ENCODE results near the gene METTL9. TPM values are rescaled to one million over a fixed set of nuclear protein-coding genes. Genes with fewer than 3 reads are reported as not detected.
A peak's percentile ranks its signal among the peaks of the same experiment; 100 is the strongest.
"Not testable (repeated sequence)": the region's sequence is repeated elsewhere in the genome, so short reads cannot be mapped to it uniquely, and the experiment has no call there.

METTL9 gene
- total and polyA plus RNA-seq, 4 donors: 159 to 207 (median 179) TPM

- WGBS (ENCODE audit: insufficient coverage): no CpG with 5 or more reads among the region's 4 CpGs
- Histone ChIP-seq H3K4me1 (ENCODE audit: control insufficient read depth, insufficient read depth, low read length) (no peaks in the 10 kb centered on the region), H3K36me3 (ENCODE audit: control insufficient read depth, insufficient read depth, low read length) (no peaks in the 10 kb centered on the region), H3K27me3 (ENCODE audit: control insufficient read depth, insufficient read depth, low read length) (no peaks in the 10 kb centered on the region), H3K9me3 (ENCODE audit: control insufficient read depth, insufficient read depth, low read length) (no peaks in the 10 kb centered on the region), H3K4me3 (ENCODE audit: low read depth, low read length) (no peak overlapping the region), H3K27ac (ENCODE audit: low read depth, low read length) (no peak overlapping the region)
- DNase-seq (ENCODE audit: low read depth in 4 of 6, low spot score in 6 of 6): peak in 1 of 6 donors; percentile 57
Measured at GRCh38 chr16:21689107-21689506, 89.7 kb downstream of the METTL9 start.

GRCh38 chr16:21690967-21691366 lies 91.6 kb downstream of the METTL9 start:
- not testable (repeated sequence) for H3K27ac ChIP-seq (ENCODE audit: low read depth, low read length); DNase-seq (ENCODE audit: low read depth in 4 of 6, low spot score in 6 of 6); H3K4me1 ChIP-seq (ENCODE audit: control insufficient read depth, insufficient read depth, low read length); H3K4me3 ChIP-seq (ENCODE audit: low read depth, low read length); H3K9me3 ChIP-seq (ENCODE audit: control insufficient read depth, insufficient read depth, low read length); H3K36me3 ChIP-seq (ENCODE audit: control insufficient read depth, insufficient read depth, low read length); H3K27me3 ChIP-seq (ENCODE audit: control insufficient read depth, insufficient read depth, low read length)
- no CpG with 5 or more reads among the region's 4 CpGs for WGBS (ENCODE audit: insufficient coverage)

- Histone ChIP-seq H3K4me3 (ENCODE audit: low read depth, low read length) (no peak overlapping the region), H3K4me1 (ENCODE audit: control insufficient read depth, insufficient read depth, low read length) (no peaks in the 10 kb centered on the region), H3K27me3 (ENCODE audit: control insufficient read depth, insufficient read depth, low read length) (no peaks in the 10 kb centered on the region), H3K36me3 (ENCODE audit: control insufficient read depth, insufficient read depth, low read length) (no peaks in the 10 kb centered on the region), H3K27ac (ENCODE audit: low read depth, low read length) (no peak overlapping the region), H3K9me3 (ENCODE audit: control insufficient read depth, insufficient read depth, low read length) (no peaks in the 10 kb centered on the region)
- 83% methylated on average over 2 of the region's 4 CpGs for WGBS (ENCODE audit: insufficient coverage)
- DNase-seq (ENCODE audit: low read depth in 4 of 6, low spot score in 6 of 6): peak in 2 of 6 donors; percentile 56 to 73
Measured at GRCh38 chr16:21694609-21695008, 95.2 kb downstream of the METTL9 start.

GRCh38 chr16:21697032-21697431 lies 97.7 kb downstream of the METTL9 start:
- Histone ChIP-seq H3K27ac (ENCODE audit: low read depth, low read length) (no peak overlapping the region), H3K27me3 (ENCODE audit: control insufficient read depth, insufficient read depth, low read length) (no peaks in the 10 kb centered on the region), H3K4me3 (ENCODE audit: low read depth, low read length) (no peak overlapping the region), H3K36me3 (ENCODE audit: control insufficient read depth, insufficient read depth, low read length) (no peaks in the 10 kb centered on the region), H3K9me3 (ENCODE audit: control insufficient read depth, insufficient read depth, low read length) (no peaks in the 10 kb centered on the region), H3K4me1 (ENCODE audit: control insufficient read depth, insufficient read depth, low read length) (no peaks in the 10 kb centered on the region)
- no peak for DNase-seq (ENCODE audit: low read depth in 4 of 6, low spot score in 6 of 6)
- WGBS (ENCODE audit: insufficient coverage): 93% methylated on average over 3 of the region's 5 CpGs

- Histone ChIP-seq H3K36me3 (ENCODE audit: control insufficient read depth, insufficient read depth, low read length) (no peaks in the 10 kb centered on the region), H3K4me1 (ENCODE audit: control insufficient read depth, insufficient read depth, low read length) (no peaks in the 10 kb centered on the region), H3K27ac (ENCODE audit: low read depth, low read length) (no peak overlapping the region), H3K27me3 (ENCODE audit: control insufficient read depth, insufficient read depth, low read length) (no peaks in the 10 kb centered on the region), H3K4me3 (ENCODE audit: low read depth, low read length) (no peak overlapping the region), H3K9me3 (ENCODE audit: control insufficient read depth, insufficient read depth, low read length) (no peaks in the 10 kb centered on the region)
- DNase-seq (ENCODE audit: low read depth in 4 of 6, low spot score in 6 of 6): no peak
- WGBS (ENCODE audit: insufficient coverage): 90% methylated on average over 3 of the region's 9 CpGs
Measured at GRCh38 chr16:21698169-21699032, 99.0 kb downstream of the METTL9 start.

- Histone ChIP-seq H3K27ac (ENCODE audit: low read depth, low read length) (no peak overlapping the region), H3K4me1 (ENCODE audit: control insufficient read depth, insufficient read depth, low read length) (no peaks in the 10 kb centered on the region), H3K4me3 (ENCODE audit: low read depth, low read length) (no peak overlapping the region), H3K9me3 (ENCODE audit: control insufficient read depth, insufficient read depth, low read length) (no peaks in the 10 kb centered on the region), H3K27me3 (ENCODE audit: control insufficient read depth, insufficient read depth, low read length) (no peaks in the 10 kb centered on the region), H3K36me3 (ENCODE audit: control insufficient read depth, insufficient read depth, low read length) (no peaks in the 10 kb centered on the region)
- DNase-seq (ENCODE audit: low read depth in 4 of 6, low spot score in 6 of 6): no peak
- 60% methylated on average over 1 of the region's 2 CpGs for WGBS (ENCODE audit: insufficient coverage)
Measured at GRCh38 chr16:21701271-21701670, 101.9 kb downstream of the METTL9 start.

- DNase-seq (ENCODE audit: low read depth in 4 of 6, low spot score in 6 of 6): no peak
- H3K4me3 ChIP-seq (ENCODE audit: low read depth, low read length): no peak overlapping the region
- no peaks in the 10 kb centered on the region for H3K9me3 ChIP-seq (ENCODE audit: control insufficient read depth, insufficient read depth, low read length)
- no peaks in the 10 kb centered on the region for H3K27me3 ChIP-seq (ENCODE audit: control insufficient read depth, insufficient read depth, low read length)
- H3K27ac ChIP-seq (ENCODE audit: low read depth, low read length): no peak overlapping the region
- no peaks in the 10 kb centered on the region for H3K4me1 ChIP-seq (ENCODE audit: control insufficient read depth, insufficient read depth, low read length)
- WGBS (ENCODE audit: insufficient coverage): no CpG with 5 or more reads among the region's 3 CpGs
- no peaks in the 10 kb centered on the region for H3K36me3 ChIP-seq (ENCODE audit: control insufficient read depth, insufficient read depth, low read length)
Measured at GRCh38 chr16:21702276-21702675, 102.9 kb downstream of the METTL9 start.

GRCh38 chr16:21703156-21703555 lies 103.8 kb downstream of the METTL9 start:
- no peaks in the 10 kb centered on the region for H3K4me1 ChIP-seq (ENCODE audit: control insufficient read depth, insufficient read depth, low read length)
- DNase-seq (ENCODE audit: low read depth in 4 of 6, low spot score in 6 of 6): no peak
- H3K27me3 ChIP-seq (ENCODE audit: control insufficient read depth, insufficient read depth, low read length): no peaks in the 10 kb centered on the region
- H3K36me3 ChIP-seq (ENCODE audit: control insufficient read depth, insufficient read depth, low read length): no peaks in the 10 kb centered on the region
- no peak overlapping the region for H3K4me3 ChIP-seq (ENCODE audit: low read depth, low read length)
- WGBS (ENCODE audit: insufficient coverage): no CpG with 5 or more reads among the region's 2 CpGs
- no peaks in the 10 kb centered on the region for H3K9me3 ChIP-seq (ENCODE audit: control insufficient read depth, insufficient read depth, low read length)
- H3K27ac ChIP-seq (ENCODE audit: low read depth, low read length): no peak overlapping the region

GRCh38 chr16:21703589-21704174 lies 104.3 kb downstream of the METTL9 start:
- no peak for DNase-seq (ENCODE audit: low read depth in 4 of 6, low spot score in 6 of 6)
- Histone ChIP-seq H3K36me3 (ENCODE audit: control insufficient read depth, insufficient read depth, low read length) (no peaks in the 10 kb centered on the region), H3K9me3 (ENCODE audit: control insufficient read depth, insufficient read depth, low read length) (no peaks in the 10 kb centered on the region), H3K4me3 (ENCODE audit: low read depth, low read length) (no peak overlapping the region), H3K27me3 (ENCODE audit: control insufficient read depth, insufficient read depth, low read length) (no peaks in the 10 kb centered on the region), H3K27ac (ENCODE audit: low read depth, low read length) (no peak overlapping the region), H3K4me1 (ENCODE audit: control insufficient read depth, insufficient read depth, low read length) (no peaks in the 10 kb centered on the region)
- 81% methylated on average over 3 of the region's 5 CpGs for WGBS (ENCODE audit: insufficient coverage)

- H3K27ac ChIP-seq (ENCODE audit: low read depth, low read length): no peak overlapping the region
- no peaks in the 10 kb centered on the region for H3K9me3 ChIP-seq (ENCODE audit: control insufficient read depth, insufficient read depth, low read length)
- WGBS (ENCODE audit: insufficient coverage): 93% methylated on average over 2 of the region's 5 CpGs
- H3K27me3 ChIP-seq (ENCODE audit: control insufficient read depth, insufficient read depth, low read length): no peaks in the 10 kb centered on the region
- no peak for DNase-seq (ENCODE audit: low read depth in 4 of 6, low spot score in 6 of 6)
- H3K4me3 ChIP-seq (ENCODE audit: low read depth, low read length): no peak overlapping the region
- no peaks in the 10 kb centered on the region for H3K4me1 ChIP-seq (ENCODE audit: control insufficient read depth, insufficient read depth, low read length)
- H3K36me3 ChIP-seq (ENCODE audit: control insufficient read depth, insufficient read depth, low read length): no peaks in the 10 kb centered on the region
Measured at GRCh38 chr16:21704266-21704665, 104.9 kb downstream of the METTL9 start.

All from spinal cord (tissue), 10 donors.